Smooth muscle cell (in vitro differentiated cells): Measurements from ENCODE around the gene HS3ST5. TPM values are rescaled to one million over a fixed set of nuclear protein-coding genes. Genes with fewer than 3 reads are reported as not detected.

ENCODE experiments used
- DNase-seq: peaks from one replicate; lab custom pipeline; 2025; ENCODE audit not compliant: unreplicated experiment; lab: John Stamatoyannopoulos, UW
- H2AFZ ChIP-seq: fragments of 200-600 bp; sonication (generic); 2 replicates; pipeline ENCODE4 v1.6.0; 2016; ENCODE audit warnings: antibody characterized with exemption, low read depth, mild to moderate bottlenecking
- H3F3A ChIP-seq: fragments of 200-600 bp; sonication (generic); 2 replicates; pipeline ENCODE4 v1.6.0; 2017; ENCODE audit warnings: antibody characterized with exemption, low read depth
- H3K27ac ChIP-seq: fragments of 200-600 bp; sonication (generic); 2 replicates; pipeline ENCODE4 v1.5.1; 2016; ENCODE audit warnings: low read depth, mild to moderate bottlenecking
- H3K27me3 ChIP-seq: fragments of 200-600 bp; sonication (generic); 2 replicates; pipeline ENCODE4 v1.6.1; 2016; ENCODE audit warnings: low read depth, mild to moderate bottlenecking
- H3K36me3 ChIP-seq: fragments of 200-600 bp; sonication (generic); 2 replicates; pipeline ENCODE4 v1.5.1; 2016; ENCODE audit warnings: low read depth
- H3K4me1 ChIP-seq: fragments of 200-600 bp; sonication (generic); 2 replicates; pipeline ENCODE4 v1.5.1; 2016; ENCODE audit warnings: low read depth
- H3K4me2 ChIP-seq: fragments of 200-600 bp; sonication (generic); 2 replicates; pipeline ENCODE4 v1.6.0; 2016; ENCODE audit warnings: mild to moderate bottlenecking
- H3K4me3 ChIP-seq: fragments of 200-600 bp; sonication (generic); 2 replicates; pipeline ENCODE4 v1.5.1; 2016; ENCODE audit warnings: mild to moderate bottlenecking
- H3K79me2 ChIP-seq: fragments of 200-600 bp; sonication (generic); 2 replicates; pipeline ENCODE4 v1.6.0; 2016; ENCODE audit warnings: low read depth, mild to moderate bottlenecking
- H3K9ac ChIP-seq: fragments of 200-600 bp; sonication (generic); 2 replicates; pipeline ENCODE4 v1.6.0; 2016; ENCODE audit warnings: low read depth
- H3K9me3 ChIP-seq: fragments of 200-600 bp; sonication (generic); replicated peaks from 2 replicates; pipeline ENCODE4 v1.5.1; 2016; ENCODE audit warnings: low read depth
- H4K20me1 ChIP-seq: fragments of 200-600 bp; sonication (generic); 2 replicates; pipeline ENCODE4 v1.6.0; 2016; ENCODE audit warnings: low read depth
- WGBS: methylation state at CpG from one replicate; pipeline ENCODE4 v1.1.7; 2016; ENCODE audit warnings: low lambda C conversion rate; 5-methylcytosine and 5-hydroxymethylcytosine counted together
- polyA plus RNA-seq: library from polyadenylated mRNA; unstranded; fragments of >200 nt; fragmentation: Nextera tagmentation; extraction: Ambion mirVana; gene quantifications from 2 replicates; pipeline ENCODE4 v1.2.1, GENCODE V29; 2016
- total RNA-seq: library from RNA; depleted of rRNA; stranded (reverse); fragments of >200 nt; gene quantifications from 2 replicates; pipeline ENCODE4 v1.2.3, GENCODE V29; 2014
- TF ChIP-seq, protein P1 (sequence below): fragments of 200-600 bp; sonication (generic); IDR thresholded peaks from 2 replicates; pipeline ENCODE4 v1.5.1; 2017; ENCODE audit warnings: borderline replicate concordance, mild to moderate bottlenecking, antibody characterized with exemption; ENCODE audit not compliant: insufficient read depth, poor library complexity, severe bottlenecking

HS3ST5 gene
- total and polyA plus RNA-seq, 2 experiments from 2014 or later = 0.18 to 0.25 TPM

GRCh38 chr6:114194362-114195026, 148.3 kb downstream of the HS3ST5 start:
- Histone ChIP-seq H3K79me2 (no peaks in the 10 kb centered on the region), H2AFZ (no peak overlapping the region), H3K4me2 (no peak overlapping the region), H3K27ac (no peak overlapping the region), H3K27me3 (no peaks in the 10 kb centered on the region), H3K4me1 (peaks cover 11% of the 10 kb centered on the region), H3K36me3 (no peaks in the 10 kb centered on the region), H3F3A (no peaks in the 10 kb centered on the region), H3K4me3 (no peak overlapping the region), H4K20me1 (no peaks in the 10 kb centered on the region), H3K9me3 (no peaks in the 10 kb centered on the region), H3K9ac (no peak overlapping the region)
- TF ChIP-seq, protein P1, sequence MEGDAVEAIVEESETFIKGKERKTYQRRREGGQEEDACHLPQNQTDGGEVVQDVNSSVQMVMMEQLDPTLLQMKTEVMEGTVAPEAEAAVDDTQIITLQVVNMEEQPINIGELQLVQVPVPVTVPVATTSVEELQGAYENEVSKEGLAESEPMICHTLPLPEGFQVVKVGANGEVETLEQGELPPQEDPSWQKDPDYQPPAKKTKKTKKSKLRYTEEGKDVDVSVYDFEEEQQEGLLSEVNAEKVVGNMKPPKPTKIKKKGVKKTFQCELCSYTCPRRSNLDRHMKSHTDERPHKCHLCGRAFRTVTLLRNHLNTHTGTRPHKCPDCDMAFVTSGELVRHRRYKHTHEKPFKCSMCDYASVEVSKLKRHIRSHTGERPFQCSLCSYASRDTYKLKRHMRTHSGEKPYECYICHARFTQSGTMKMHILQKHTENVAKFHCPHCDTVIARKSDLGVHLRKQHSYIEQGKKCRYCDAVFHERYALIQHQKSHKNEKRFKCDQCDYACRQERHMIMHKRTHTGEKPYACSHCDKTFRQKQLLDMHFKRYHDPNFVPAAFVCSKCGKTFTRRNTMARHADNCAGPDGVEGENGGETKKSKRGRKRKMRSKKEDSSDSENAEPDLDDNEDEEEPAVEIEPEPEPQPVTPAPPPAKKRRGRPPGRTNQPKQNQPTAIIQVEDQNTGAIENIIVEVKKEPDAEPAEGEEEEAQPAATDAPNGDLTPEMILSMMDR = no peak
- DNase-seq = no peak
- WGBS = 84% methylated on average over 4 of the region's 4 CpGs

GRCh38 chr6:114187563-114187962, 155.3 kb downstream of the HS3ST5 start:
- Histone ChIP-seq H3K27ac (no peak overlapping the region), H3K36me3 (no peaks in the 10 kb centered on the region), H2AFZ (no peak overlapping the region), H3K9ac (no peak overlapping the region), H3K4me3 (no peak overlapping the region), H4K20me1 (no peaks in the 10 kb centered on the region), H3F3A (no peaks in the 10 kb centered on the region), H3K9me3 (no peaks in the 10 kb centered on the region), H3K27me3 (no peaks in the 10 kb centered on the region), H3K79me2 (no peaks in the 10 kb centered on the region), H3K4me1 (no peaks in the 10 kb centered on the region), H3K4me2 (no peak overlapping the region)
- no peak for DNase-seq
- TF ChIP-seq, protein P1 = no peak
- 95% methylated on average over 4 of the region's 4 CpGs for WGBS

- H3K9ac ChIP-seq = no peak overlapping the region
- H3K36me3 ChIP-seq = no peaks in the 10 kb centered on the region
- H2AFZ ChIP-seq = no peak overlapping the region
- no peaks in the 10 kb centered on the region for H3K27me3 ChIP-seq
- H3K4me2 ChIP-seq = no peak overlapping the region
- TF ChIP-seq, protein P1 = no peak
- no peaks in the 10 kb centered on the region for H4K20me1 ChIP-seq
- H3K4me3 ChIP-seq = no peak overlapping the region
- no peaks in the 10 kb centered on the region for H3K79me2 ChIP-seq
- 97% methylated on average over 3 of the region's 3 CpGs for WGBS
- DNase-seq = no peak
- no peak overlapping the region for H3K27ac ChIP-seq
- H3F3A ChIP-seq = no peaks in the 10 kb centered on the region
- H3K9me3 ChIP-seq = no peaks in the 10 kb centered on the region
- no peaks in the 10 kb centered on the region for H3K4me1 ChIP-seq
Measured at GRCh38 chr6:114181664-114182063, 161.2 kb downstream of the HS3ST5 start.

- no peak overlapping the region for H3K9ac ChIP-seq
- no peaks in the 10 kb centered on the region for H3K4me1 ChIP-seq
- H3K27me3 ChIP-seq = no peaks in the 10 kb centered on the region
- no peaks in the 10 kb centered on the region for H3K79me2 ChIP-seq
- H2AFZ ChIP-seq = no peak overlapping the region
- no peak overlapping the region for H3K4me2 ChIP-seq
- no peak for DNase-seq
- no peak overlapping the region for H3K4me3 ChIP-seq
- TF ChIP-seq, protein P1 = no peak
- H3F3A ChIP-seq = no peaks in the 10 kb centered on the region
- no peaks in the 10 kb centered on the region for H3K9me3 ChIP-seq
- no peak overlapping the region for H3K27ac ChIP-seq
- no peaks in the 10 kb centered on the region for H4K20me1 ChIP-seq
- no peaks in the 10 kb centered on the region for H3K36me3 ChIP-seq
- WGBS = 88% methylated on average over 1 of the region's 1 CpG
Measured at GRCh38 chr6:114179411-114179810, 163.4 kb downstream of the HS3ST5 start.
